Bronchial smooth muscle cell (primary cell): Measurements from ENCODE around the gene CDH9. TPM values are rescaled to one million over a fixed set of nuclear protein-coding genes. Genes with fewer than 3 reads are reported as not detected.

Experiments
- total RNA-seq: library from RNA; depleted of rRNA; stranded (reverse); fragments of >200 nt; gene quantifications from 2 replicates; pipeline ENCODE4 v1.2.1, GENCODE V29; 2014

The CDH9 gene
- total RNA-seq, result not detected in 2 replicates

GRCh38 chr5:27038476-27038875 is at the start of gene CDH9:
Gene CDH9, minus strand, starts transcription at chr5:27038586. Its CDS starts 50,253 bp downstream, at chr5:26988333.

